MG63 (cell line): ENCODE data around the gene AMN. TPM values are rescaled to one million over a fixed set of nuclear protein-coding genes. Genes with fewer than 3 reads are reported as not detected.

Source experiments
- DNase-seq: peaks from one replicate; pipeline ENCODE4 v3.0.0-alpha.2; 2020
- H3K27me3 ChIP-seq: fragments of 250-450 bp; sonication (Bioruptor Pico); 2 replicates; pipeline ENCODE4 v1.5.1; 2020; ENCODE audit warnings: mild to moderate bottlenecking, moderate library complexity
- H3K36me3 ChIP-seq: fragments of 250-450 bp; sonication (Bioruptor Pico); 2 replicates; pipeline ENCODE4 v1.5.1; 2020; ENCODE audit warnings: mild to moderate bottlenecking, moderate library complexity
- H3K4me3 ChIP-seq: fragments of 250-450 bp; sonication (Bioruptor Pico); 2 replicates; pipeline ENCODE4 v1.5.1; 2020; ENCODE audit warnings: mild to moderate bottlenecking, moderate library complexity
- H3K9me3 ChIP-seq: fragments of 250-450 bp; sonication (Bioruptor Pico); 2 replicates; pipeline ENCODE4 v1.5.1; 2020; ENCODE audit warnings: mild to moderate bottlenecking, moderate library complexity
- total RNA-seq: library from RNA; depleted of rRNA; stranded (reverse); fragments of >200 nt; shearing (Covaris generic); gene quantifications from 2 replicates; pipeline ENCODE4 v1.2.3, GENCODE V29; 2014; ENCODE audit warnings: low replicate concordance

Gene AMN
- total RNA-seq, 1 experiment from 2014 or later = 0.43 TPM

DNA sequence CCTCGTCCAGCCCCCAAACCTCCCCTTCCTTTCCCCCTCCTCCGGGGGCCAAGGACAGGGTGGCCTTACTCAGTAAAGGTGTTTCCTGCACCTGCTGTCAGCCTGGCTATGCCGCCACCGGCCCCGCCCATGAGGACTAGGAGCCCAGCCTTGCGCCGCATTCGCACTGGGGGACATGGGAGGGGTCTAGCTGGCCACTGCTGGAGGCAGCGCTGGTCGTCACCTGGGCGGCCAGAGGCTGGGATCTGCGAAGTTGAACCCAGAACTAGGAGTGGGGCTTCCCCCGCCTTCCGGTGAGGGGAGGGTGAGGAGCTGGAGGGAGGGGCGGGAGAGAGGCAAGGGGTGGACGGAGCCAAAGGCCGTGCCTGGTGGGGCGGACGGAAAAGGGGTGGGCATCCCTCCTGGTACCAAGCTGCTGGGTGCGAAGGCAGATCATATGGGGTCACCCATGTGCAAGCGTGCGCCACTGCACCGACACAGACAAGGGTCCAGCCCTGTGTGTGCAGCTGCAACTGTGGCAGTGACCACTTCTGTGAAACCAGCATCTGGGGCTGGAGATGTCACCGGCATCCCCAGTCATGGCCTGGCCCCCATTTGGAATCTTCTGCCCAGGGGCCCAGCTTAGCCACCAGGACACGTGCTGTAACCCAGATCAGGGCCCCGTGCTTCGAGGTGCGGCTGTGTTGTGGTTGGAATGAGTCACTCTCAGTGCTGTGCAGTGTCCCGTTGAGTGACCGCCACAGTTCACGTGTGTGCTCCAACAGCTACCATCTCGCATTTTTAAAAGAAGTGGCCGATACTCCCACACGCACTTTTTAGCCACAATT lies 8.5 kb downstream of the AMN start:
- DNase-seq = no peak
- H3K36me3 ChIP-seq = no peaks in the 10 kb centered on the region

DNA sequence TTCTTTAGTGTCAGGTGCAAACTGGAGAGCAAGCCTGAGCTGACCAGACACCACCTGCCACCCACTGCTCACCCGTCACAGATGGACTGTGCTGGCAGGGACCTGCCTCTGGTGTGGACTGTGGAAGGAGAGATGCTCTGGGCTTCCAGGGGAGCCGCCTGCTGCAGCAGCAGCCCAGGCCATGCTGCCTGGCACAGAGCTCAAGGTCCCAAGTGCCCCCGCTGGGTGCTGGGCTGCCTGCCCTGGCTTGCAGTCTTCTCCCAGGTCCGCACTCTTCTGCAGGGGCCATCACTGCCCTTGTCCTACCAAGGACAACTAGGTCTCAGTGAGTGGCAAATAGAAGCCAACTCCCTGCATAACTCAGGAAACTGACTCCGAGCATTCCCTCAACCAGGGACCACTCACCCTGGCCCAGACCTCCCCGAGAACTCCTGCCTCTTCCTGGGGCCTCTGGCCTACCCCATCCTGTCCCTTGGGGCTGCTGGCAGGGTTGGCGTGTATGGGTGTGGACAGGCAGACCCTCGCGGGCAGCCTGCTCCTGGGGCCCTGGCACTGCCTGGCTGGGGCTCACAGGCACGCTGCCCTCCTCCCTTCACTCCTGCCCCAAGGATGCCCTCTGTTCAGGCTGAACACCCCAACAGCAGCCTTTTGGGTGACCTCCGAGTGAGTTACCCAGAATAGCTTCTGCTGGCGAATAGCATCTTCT lies 9.3 kb downstream of the AMN start:
- Histone ChIP-seq H3K36me3 (no peaks in the 10 kb centered on the region), H3K27me3 (no peaks in the 10 kb centered on the region), H3K4me3 (no peak overlapping the region), H3K9me3 (no peaks in the 10 kb centered on the region)
- DNase-seq = no peak

More for the DNA sequence above, 8.5 kb downstream of the AMN start:
- no peaks in the 10 kb centered on the region for H3K9me3 ChIP-seq
- no peak overlapping the region for H3K4me3 ChIP-seq
- no peaks in the 10 kb centered on the region for H3K27me3 ChIP-seq

DNA sequence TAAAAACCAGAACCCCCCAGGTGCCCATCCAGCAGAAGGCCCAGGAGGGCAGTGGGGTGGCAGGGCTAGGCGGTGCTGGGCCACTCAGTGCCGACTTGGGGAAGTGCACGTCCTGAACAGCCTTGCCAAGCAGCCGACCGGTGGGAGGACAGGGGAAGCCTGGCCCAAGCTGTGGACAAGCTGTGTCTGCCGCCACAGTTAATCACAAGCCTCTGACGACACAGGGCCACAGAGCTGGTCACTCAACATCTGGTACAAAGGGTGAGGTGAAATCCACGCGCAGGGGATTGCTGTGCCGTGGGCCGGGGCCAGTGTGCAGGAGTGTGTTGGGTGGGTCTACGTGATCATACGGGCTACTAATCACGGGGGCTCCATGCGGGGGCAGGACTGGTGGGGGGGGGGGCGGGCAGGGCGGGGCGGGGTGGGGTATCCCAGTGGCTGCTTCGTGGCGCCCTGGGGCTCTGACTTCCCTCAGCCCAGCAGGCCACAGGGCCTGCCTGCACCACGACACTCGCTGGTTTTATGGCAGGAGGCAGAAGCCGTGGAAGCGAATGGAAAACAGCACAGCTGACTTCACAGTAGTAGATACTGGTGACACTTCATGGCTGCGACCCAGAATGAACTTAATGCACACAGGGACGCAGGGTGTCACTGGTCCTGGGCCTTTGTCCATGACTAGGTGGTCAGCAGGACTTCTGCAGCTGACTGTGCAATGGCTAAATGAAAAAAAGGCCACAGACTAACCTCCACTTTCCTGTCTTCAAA lies 10.2 kb downstream of the AMN start:
- Histone ChIP-seq H3K4me3 (no peak overlapping the region), H3K27me3 (no peaks in the 10 kb centered on the region), H3K36me3 (no peaks in the 10 kb centered on the region), H3K9me3 (no peaks in the 10 kb centered on the region)
- DNase-seq = no peak

- H3K4me3 ChIP-seq = no peak overlapping the region
- H3K36me3 ChIP-seq = no peaks in the 10 kb centered on the region
- no peaks in the 10 kb centered on the region for H3K9me3 ChIP-seq
- H3K27me3 ChIP-seq = no peaks in the 10 kb centered on the region
- DNase-seq = no peak
Measured at GRCh38 chr14:102933618-102934231, 11.3 kb downstream of the AMN start.

DNA sequence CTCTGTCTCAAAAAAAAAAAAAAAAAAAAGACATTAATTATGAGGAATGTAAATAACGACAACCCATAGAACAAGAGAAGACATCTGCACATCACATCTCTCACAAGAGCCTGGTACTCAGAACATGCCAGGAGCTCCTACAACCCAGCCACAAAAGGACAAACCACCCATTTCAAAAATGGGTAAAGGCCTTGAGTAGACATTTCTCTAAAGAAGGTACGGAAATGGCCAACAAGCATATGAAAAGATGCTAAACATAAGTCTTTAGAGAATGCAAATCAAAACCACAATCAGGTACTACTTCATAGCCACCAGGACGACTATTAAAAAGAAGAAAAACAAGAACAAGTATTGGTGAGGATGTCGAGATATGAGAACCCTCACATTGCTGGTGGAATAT lies 13.3 kb downstream of the AMN start:
- Histone ChIP-seq H3K36me3 (no peaks in the 10 kb centered on the region), H3K4me3 (no peak overlapping the region), H3K9me3 (no peaks in the 10 kb centered on the region), H3K27me3 (no peaks in the 10 kb centered on the region)
- no peak for DNase-seq

GRCh38 chr14:102937331-102938175 lies 15.1 kb downstream of the AMN start:
- Histone ChIP-seq H3K27me3 (no peaks in the 10 kb centered on the region), H3K9me3 (no peaks in the 10 kb centered on the region), H3K36me3 (no peaks in the 10 kb centered on the region), H3K4me3 (no peak overlapping the region)
- DNase-seq = no peak

DNA sequence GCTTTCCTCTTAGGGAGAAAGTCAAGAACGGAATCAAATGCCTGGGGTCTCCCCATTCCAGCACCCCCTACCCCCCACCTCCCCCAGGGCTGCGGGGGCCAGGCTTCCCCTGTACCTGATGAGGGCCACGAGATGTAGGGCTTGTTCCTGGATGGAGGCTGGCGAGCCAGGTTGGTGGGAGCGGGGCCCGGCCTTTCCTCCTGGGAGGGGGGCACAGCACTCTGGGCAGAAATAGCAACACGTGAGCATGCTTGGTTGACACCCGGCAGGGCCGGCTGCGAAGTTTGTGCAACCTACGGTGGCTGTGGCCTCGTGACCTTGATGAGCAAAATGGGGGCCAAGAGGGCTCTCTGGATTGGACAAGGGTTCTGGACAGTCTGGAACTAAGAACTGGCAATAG lies 15.7 kb downstream of the AMN start:
- Histone ChIP-seq H3K27me3 (no peaks in the 10 kb centered on the region), H3K36me3 (no peaks in the 10 kb centered on the region), H3K9me3 (no peaks in the 10 kb centered on the region), H3K4me3 (no peak overlapping the region)
- DNase-seq = no peak

GRCh38 chr14:102939329-102939728 lies 16.9 kb downstream of the AMN start:
- no peaks in the 10 kb centered on the region for H3K9me3 ChIP-seq
- no peak overlapping the region for H3K4me3 ChIP-seq
- H3K36me3 ChIP-seq = no peaks in the 10 kb centered on the region; the same call in 1 of the 2 replicates
- H3K27me3 ChIP-seq = no peaks in the 10 kb centered on the region
- DNase-seq = no peak

DNA sequence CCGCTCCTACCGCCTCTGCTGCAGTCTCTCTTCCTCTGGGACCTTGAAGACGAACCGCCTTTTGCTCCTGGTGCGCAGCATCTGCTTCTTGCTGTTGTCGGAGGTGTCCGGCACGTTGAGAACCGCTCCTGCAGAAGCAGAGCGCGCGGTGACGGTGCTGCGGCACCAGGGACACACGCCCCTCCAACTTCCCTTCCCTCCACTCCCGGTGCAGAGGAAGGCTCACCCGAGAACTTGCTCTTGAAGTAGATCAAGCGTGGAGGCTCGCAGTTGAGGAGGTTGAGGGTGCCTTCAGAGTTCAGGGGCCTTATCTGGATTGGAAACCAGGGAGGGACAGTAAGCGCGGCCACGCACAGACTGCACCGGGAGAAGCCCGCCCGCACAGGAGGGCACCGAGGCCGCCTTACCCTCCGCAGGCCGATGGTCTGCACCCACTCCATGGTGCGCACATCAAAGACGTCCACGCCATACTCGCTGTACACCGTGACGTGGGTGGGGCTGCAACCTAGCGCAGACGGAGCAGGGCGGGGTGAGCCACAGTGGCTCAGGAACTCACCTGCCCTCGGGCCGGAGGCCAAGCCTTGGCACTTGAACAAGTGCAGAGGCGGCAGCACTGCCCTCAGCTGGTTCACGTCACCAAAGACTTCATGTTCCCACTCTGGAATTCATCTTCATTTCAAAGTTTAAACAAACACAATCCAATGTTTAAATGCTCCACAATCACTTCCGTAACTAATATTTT lies 17.5 kb downstream of the AMN start:
- DNase-seq = no peak
- H3K36me3 ChIP-seq = no peaks in the 10 kb centered on the region; the same call in 1 of the 2 replicates
- H3K27me3 ChIP-seq = no peaks in the 10 kb centered on the region
- H3K4me3 ChIP-seq = no peak overlapping the region
- no peaks in the 10 kb centered on the region for H3K9me3 ChIP-seq

- Histone ChIP-seq H3K36me3 (no peaks in the 10 kb centered on the region; the same call in 1 of the 2 replicates), H3K4me3 (no peak overlapping the region), H3K27me3 (no peaks in the 10 kb centered on the region), H3K9me3 (no peaks in the 10 kb centered on the region)
- no peak for DNase-seq
Measured at GRCh38 chr14:102940729-102941362, 18.4 kb downstream of the AMN start.

DNA sequence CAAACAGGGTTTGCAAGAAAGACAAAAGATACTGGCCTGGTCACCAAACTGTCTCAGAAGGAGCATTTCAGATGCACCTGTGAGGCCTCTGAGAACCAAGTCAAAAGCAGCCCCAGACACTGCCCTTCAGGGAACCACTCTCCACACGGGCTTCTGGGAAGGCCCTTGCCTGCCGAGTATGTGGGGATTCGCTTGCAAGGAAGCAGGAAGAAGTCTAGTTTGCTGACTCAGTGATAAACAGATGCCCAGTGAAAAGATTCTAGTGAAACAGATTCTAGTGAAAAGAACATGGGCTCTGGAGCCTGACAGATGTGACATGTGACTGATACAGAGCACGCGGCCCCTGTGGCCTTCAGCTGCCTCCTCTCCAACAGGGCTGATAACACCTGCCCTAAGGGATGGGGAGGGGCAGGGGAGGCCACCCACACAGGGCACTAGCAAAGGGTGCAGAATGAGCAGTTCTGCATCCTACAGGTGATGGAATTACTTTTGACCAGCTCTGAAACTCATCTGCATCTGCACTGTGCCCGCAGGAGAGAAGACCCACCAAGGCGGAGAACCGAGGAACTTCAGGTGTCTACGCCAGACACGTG lies 19.1 kb downstream of the AMN start:
- DNase-seq = no peak
- H3K36me3 ChIP-seq = no peaks in the 10 kb centered on the region; the same call in 1 of the 2 replicates
- no peak overlapping the region for H3K4me3 ChIP-seq
- no peaks in the 10 kb centered on the region for H3K9me3 ChIP-seq
- H3K27me3 ChIP-seq = no peaks in the 10 kb centered on the region

GRCh38 chr14:102942069-102942468 lies 19.6 kb downstream of the AMN start:
- Histone ChIP-seq H3K27me3 (no peaks in the 10 kb centered on the region), H3K36me3 (peaks cover 2% of the 10 kb centered on the region; the same call in 1 of the 2 replicates), H3K4me3 (no peak overlapping the region), H3K9me3 (no peaks in the 10 kb centered on the region)
- no peak for DNase-seq

GRCh38 chr14:102943454-102943853 lies 21.0 kb downstream of the AMN start:
- Histone ChIP-seq H3K36me3 (peaks cover 5% of the 10 kb centered on the region), H3K9me3 (no peaks in the 10 kb centered on the region), H3K4me3 (no peak overlapping the region), H3K27me3 (no peaks in the 10 kb centered on the region)
- DNase-seq = no peak

DNA sequence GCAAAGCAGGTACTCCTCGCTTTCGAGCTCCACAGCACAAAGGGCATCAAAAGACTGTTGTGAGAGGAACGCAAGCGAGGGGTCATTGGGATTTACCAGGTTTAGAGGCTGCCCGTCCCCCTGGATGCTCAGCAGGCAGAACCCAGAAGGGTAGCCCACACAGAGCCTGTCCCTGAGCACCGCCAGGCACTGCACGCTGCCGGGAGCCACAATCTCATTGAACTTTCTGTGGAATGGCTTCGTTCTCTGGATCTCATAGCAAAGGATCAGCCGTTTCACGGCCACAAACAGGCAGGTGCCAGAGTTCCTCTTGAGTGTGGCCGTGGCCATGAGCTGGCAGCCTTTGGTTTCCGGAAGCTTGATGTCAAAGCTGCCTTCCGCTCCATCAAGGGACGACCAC lies 21.5 kb downstream of the AMN start:
- Histone ChIP-seq H3K27me3 (no peaks in the 10 kb centered on the region), H3K9me3 (no peaks in the 10 kb centered on the region), H3K36me3 (peaks cover 5% of the 10 kb centered on the region), H3K4me3 (no peak overlapping the region)
- no peak for DNase-seq
